Osteoblast (primary cell): ENCODE results near the gene UBL3. TPM values are rescaled to one million over a fixed set of nuclear protein-coding genes. Genes with fewer than 3 reads are reported as not detected.

Source experiments
- DNase-seq: peaks from one replicate; pipeline ENCODE4 v3.0.0; 2011; ENCODE audit warnings: low spot score, mixed read lengths; ENCODE audit not compliant: insufficient read length; ENCODE audit errors: missing footprints
- H2AFZ ChIP-seq: 2 replicates; pipeline ENCODE4 v1.6.0; 2011; ENCODE audit warnings: mild to moderate bottlenecking, low read length
- H3K27ac ChIP-seq: 2 replicates; pipeline ENCODE4 v1.5.1; 2011; ENCODE audit warnings: mild to moderate bottlenecking, low read depth, low read length, moderate library complexity
- H3K27me3 ChIP-seq: 2 replicates; pipeline ENCODE4 v1.6.0; 2012; ENCODE audit warnings: mild to moderate bottlenecking, control low read depth, inconsistent platforms, low read length, moderate library complexity; ENCODE audit not compliant: insufficient read depth
- H3K36me3 ChIP-seq: 2 replicates; pipeline ENCODE4 v1.5.1; 2011; ENCODE audit warnings: mild to moderate bottlenecking, low read length, control low read depth, moderate library complexity; ENCODE audit not compliant: insufficient read depth
- H3K4me1 ChIP-seq: 2 replicates; pipeline ENCODE4 v1.5.1; 2011; ENCODE audit warnings: mild to moderate bottlenecking, low read length, control low read depth, moderate library complexity; ENCODE audit not compliant: insufficient read depth
- H3K4me2 ChIP-seq: 2 replicates; pipeline ENCODE4 v1.6.0; 2011; ENCODE audit warnings: mild to moderate bottlenecking, low read length; ENCODE audit not compliant: insufficient read depth
- H3K4me3 ChIP-seq: fragments of 200-600 bp; sonication (generic); 3 replicates; pipeline ENCODE4 v1.5.1; 2012; ENCODE audit warnings: mild to moderate bottlenecking, low read length, inconsistent platforms; ENCODE audit not compliant: insufficient read depth
- H3K79me2 ChIP-seq: 2 replicates; pipeline ENCODE4 v1.6.0; 2012; ENCODE audit warnings: mild to moderate bottlenecking, low read length, control low read depth, inconsistent platforms; ENCODE audit not compliant: insufficient read depth
- H3K9me3 ChIP-seq: 2 replicates; pipeline ENCODE4 v1.5.1; 2011; ENCODE audit warnings: low read depth, low read length, control low read depth
- H4K20me1 ChIP-seq: 2 replicates; pipeline ENCODE4 v1.6.0; 2012; ENCODE audit warnings: mild to moderate bottlenecking, low read length, control low read depth; ENCODE audit not compliant: insufficient read depth
- small RNA-seq: library from RNA; depleted of rRNA; stranded (forward); fragments of <200 nt; gene quantifications from one replicate; pipeline ENCODE3, GENCODE V24; 2012
- total RNA-seq: library from RNA; depleted of rRNA; stranded (reverse); fragments of >200 nt; gene quantifications from 2 replicates; pipeline ENCODE4 v1.2.3, GENCODE V29; 2012
- TF ChIP-seq, protein P1 (sequence below): IDR thresholded peaks from 2 replicates; pipeline ENCODE4 v1.5.1; 2011; ENCODE audit warnings: mild to moderate bottlenecking, low read depth, low read length, moderate library complexity; ENCODE audit errors: extremely low read depth

UBL3 gene
- total RNA-seq, 1 donor, result 44.5 TPM

DNA sequence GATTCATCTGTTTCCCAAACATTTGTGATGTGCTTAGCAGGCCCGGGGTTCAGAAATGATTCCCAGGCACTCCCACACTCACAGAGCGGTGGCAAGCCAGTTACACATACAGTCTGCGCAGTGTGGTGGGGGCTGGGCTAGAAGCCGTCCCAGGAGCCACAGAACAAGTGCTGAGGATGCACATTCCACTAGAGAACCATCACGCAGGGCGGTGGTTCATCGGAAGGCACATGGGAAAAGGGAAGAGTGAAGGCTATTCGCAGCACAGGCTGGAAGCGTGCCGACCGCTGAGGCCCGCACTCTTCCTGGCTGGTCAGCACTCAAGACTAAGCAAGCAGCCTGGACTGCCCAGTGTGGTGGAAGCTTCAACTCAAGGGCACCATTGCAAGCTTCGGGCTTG lies 128.7 kb downstream of the UBL3 start:
- TF ChIP-seq, protein P1, sequence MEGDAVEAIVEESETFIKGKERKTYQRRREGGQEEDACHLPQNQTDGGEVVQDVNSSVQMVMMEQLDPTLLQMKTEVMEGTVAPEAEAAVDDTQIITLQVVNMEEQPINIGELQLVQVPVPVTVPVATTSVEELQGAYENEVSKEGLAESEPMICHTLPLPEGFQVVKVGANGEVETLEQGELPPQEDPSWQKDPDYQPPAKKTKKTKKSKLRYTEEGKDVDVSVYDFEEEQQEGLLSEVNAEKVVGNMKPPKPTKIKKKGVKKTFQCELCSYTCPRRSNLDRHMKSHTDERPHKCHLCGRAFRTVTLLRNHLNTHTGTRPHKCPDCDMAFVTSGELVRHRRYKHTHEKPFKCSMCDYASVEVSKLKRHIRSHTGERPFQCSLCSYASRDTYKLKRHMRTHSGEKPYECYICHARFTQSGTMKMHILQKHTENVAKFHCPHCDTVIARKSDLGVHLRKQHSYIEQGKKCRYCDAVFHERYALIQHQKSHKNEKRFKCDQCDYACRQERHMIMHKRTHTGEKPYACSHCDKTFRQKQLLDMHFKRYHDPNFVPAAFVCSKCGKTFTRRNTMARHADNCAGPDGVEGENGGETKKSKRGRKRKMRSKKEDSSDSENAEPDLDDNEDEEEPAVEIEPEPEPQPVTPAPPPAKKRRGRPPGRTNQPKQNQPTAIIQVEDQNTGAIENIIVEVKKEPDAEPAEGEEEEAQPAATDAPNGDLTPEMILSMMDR, result no peak
- Histone ChIP-seq H3K27ac (no peak overlapping the region), H3K79me2 (no peaks in the 10 kb centered on the region), H3K27me3 (peaks cover 28% of the 10 kb centered on the region), H3K9me3 (no peaks in the 10 kb centered on the region), H3K36me3 (no peaks in the 10 kb centered on the region), H3K4me1 (no peaks in the 10 kb centered on the region), H3K4me2 (no peak overlapping the region), H3K4me3 (no peak overlapping the region), H2AFZ (no peak overlapping the region), H4K20me1 (no peaks in the 10 kb centered on the region)
- no peak for DNase-seq

DNA sequence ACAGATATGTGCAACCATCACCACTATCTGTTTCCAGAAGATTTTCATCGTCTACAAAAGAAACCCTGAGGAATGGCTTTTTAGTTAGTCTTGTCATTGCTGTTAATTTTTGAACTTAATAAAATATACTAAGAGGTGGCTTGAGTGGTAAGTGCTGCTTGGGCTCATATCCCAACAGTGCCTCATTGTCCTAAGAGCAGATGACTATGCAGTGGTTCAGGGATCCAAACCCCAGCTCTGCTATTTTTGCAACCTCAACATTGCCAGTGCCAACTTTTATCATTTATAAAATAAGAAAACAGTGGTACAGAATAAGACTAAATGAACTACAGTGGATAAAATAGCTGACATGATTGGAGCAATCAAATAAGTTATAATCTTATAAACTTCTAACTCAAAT lies 131.7 kb downstream of the UBL3 start:
- no peak for DNase-seq
- Histone ChIP-seq H3K4me3 (no peak overlapping the region), H4K20me1 (no peaks in the 10 kb centered on the region), H3K4me1 (no peaks in the 10 kb centered on the region), H2AFZ (no peak overlapping the region), H3K9me3 (peaks cover 5% of the 10 kb centered on the region), H3K27me3 (peaks cover 25% of the 10 kb centered on the region), H3K4me2 (no peak overlapping the region), H3K36me3 (no peaks in the 10 kb centered on the region), H3K27ac (no peak overlapping the region), H3K79me2 (no peaks in the 10 kb centered on the region)
- TF ChIP-seq, protein P1, result no peak

DNA sequence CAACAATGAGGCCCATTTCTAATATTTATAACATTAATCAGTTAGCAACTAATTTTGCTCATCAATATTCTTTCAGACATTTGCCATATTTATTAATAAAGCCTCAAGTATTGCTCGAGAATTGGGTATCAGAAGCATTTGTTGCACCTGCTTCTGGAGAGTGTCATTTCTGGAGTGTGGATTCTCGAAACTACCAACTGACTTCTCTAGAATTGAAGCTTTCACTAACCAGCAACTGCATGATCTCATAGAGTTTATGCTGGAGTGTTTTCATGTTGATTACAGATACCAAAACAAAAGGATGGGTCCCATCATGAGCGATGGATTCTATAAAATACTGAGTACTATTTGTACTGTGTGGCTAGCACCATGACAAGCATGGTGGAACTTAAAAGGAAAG lies 133.9 kb downstream of the UBL3 start:
- H4K20me1 ChIP-seq, result no peaks in the 10 kb centered on the region
- H3K4me3 ChIP-seq, result no peak overlapping the region
- TF ChIP-seq, protein P1, result no peak
- no peaks in the 10 kb centered on the region for H3K79me2 ChIP-seq
- no peak overlapping the region for H3K27ac ChIP-seq
- no peaks in the 10 kb centered on the region for H3K36me3 ChIP-seq
- H3K27me3 ChIP-seq, result peaks cover 32% of the 10 kb centered on the region
- DNase-seq, result no peak
- no peaks in the 10 kb centered on the region for H3K4me1 ChIP-seq
- H3K9me3 ChIP-seq, result peaks cover 5% of the 10 kb centered on the region
- H2AFZ ChIP-seq, result no peak overlapping the region
- H3K4me2 ChIP-seq, result no peak overlapping the region

Small RNA genes within 50 kb of the gene (small RNA-seq; reads per million reads assigned to genes)
- gene RF00017 (not detected), gene TIMM8BP1 (not detected)
